ENCODE measurements around the gene DNAJC6.

DNA sequence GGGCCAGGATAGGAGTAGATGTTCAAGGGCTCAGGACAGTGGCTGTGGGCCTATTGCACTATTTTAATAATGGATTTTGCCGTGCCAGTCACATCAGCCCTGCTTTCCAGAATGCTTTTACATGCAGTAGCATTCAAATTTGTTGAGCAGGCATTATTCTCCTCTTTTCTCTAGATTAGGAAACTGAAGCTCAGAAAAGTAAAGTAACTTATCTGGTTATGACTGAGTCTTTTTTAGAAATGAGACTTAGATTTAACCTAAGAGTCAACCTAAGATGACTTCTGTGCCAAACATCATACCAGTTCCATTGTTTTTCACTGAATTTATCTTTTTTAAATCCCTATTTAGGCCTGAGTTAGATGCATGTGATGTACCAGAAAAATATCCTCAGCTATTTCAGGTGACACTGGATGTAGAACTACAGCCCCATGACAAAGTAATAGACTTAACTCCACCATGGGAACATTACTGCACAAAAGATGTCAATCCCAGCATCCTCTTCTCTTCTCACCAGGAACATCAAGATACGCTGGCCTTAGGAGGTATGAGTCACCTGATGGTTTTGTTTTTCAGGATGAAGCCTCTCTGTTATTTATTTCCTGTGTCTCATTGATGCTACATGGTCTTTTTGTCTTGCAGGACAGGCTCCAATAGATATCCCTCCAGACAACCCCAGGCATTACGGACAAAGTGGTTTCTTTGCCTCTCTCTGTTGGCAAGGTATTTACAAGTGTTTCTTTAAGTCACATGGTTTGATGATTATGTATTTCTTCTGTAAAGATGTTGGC is 79.8 kb downstream of the DNAJC6 start:
- TF ChIP-seq ATF3 (CRISPR knock-in tag; IDR thresholded peaks at IDR 0.05) (no peak), GABPA (IDR thresholded peaks at IDR 0.05; ENCODE audit: low read depth, low read length) (no peak), GABPA (CRISPR knock-in tag; IDR thresholded peaks at IDR 0.05; ENCODE audit: low read depth) (no peak), MEIS2 (CRISPR knock-in tag; IDR thresholded peaks at IDR 0.05) (no peak), POLR2AphosphoS5 (IDR thresholded peaks at IDR 0.05; ENCODE audit: low read depth, low read length) (no peak), SOX13 (IDR thresholded peaks at IDR 0.05) (no peak), SOX13 (CRISPR knock-in tag; conservative IDR thresholded peaks at IDR 0.05 in 1 of 2, IDR thresholded peaks at IDR 0.05 in 1 of 2) (no peak), PBX3 (CRISPR knock-in tag; IDR thresholded peaks at IDR 0.05; ENCODE audit: borderline replicate concordance) (no peak)
- TF ChIP-seq, protein P1, sequence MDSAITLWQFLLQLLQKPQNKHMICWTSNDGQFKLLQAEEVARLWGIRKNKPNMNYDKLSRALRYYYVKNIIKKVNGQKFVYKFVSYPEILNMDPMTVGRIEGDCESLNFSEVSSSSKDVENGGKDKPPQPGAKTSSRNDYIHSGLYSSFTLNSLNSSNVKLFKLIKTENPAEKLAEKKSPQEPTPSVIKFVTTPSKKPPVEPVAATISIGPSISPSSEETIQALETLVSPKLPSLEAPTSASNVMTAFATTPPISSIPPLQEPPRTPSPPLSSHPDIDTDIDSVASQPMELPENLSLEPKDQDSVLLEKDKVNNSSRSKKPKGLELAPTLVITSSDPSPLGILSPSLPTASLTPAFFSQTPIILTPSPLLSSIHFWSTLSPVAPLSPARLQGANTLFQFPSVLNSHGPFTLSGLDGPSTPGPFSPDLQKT (CRISPR knock-in tag; IDR thresholded peaks at IDR 0.05; ENCODE audit: borderline replicate concordance), result no peak
- TF ChIP-seq, protein P2, sequence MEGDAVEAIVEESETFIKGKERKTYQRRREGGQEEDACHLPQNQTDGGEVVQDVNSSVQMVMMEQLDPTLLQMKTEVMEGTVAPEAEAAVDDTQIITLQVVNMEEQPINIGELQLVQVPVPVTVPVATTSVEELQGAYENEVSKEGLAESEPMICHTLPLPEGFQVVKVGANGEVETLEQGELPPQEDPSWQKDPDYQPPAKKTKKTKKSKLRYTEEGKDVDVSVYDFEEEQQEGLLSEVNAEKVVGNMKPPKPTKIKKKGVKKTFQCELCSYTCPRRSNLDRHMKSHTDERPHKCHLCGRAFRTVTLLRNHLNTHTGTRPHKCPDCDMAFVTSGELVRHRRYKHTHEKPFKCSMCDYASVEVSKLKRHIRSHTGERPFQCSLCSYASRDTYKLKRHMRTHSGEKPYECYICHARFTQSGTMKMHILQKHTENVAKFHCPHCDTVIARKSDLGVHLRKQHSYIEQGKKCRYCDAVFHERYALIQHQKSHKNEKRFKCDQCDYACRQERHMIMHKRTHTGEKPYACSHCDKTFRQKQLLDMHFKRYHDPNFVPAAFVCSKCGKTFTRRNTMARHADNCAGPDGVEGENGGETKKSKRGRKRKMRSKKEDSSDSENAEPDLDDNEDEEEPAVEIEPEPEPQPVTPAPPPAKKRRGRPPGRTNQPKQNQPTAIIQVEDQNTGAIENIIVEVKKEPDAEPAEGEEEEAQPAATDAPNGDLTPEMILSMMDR (CRISPR knock-in tag; IDR thresholded peaks at IDR 0.05), result no peak
